Endothelial cell of umbilical vein (primary cell): ENCODE data around the gene LPAR6. TPM values are rescaled to one million over a fixed set of nuclear protein-coding genes. Genes with fewer than 3 reads are reported as not detected.

Experiments used
- BruUV-seq: library from RNA; stranded (reverse); fragments of 400-500 nt; replicated peaks from 2 replicates; lab custom pipeline; 2021; lab: Mats Ljungman, UMichigan
- CTCF ChIA-PET: fragments of 300-600, 350-600 bp; sonication (Branson Sonifier 250); formaldehyde crosslinking; loops from one replicate; lab custom pipeline; 2021; ENCODE audit warnings: antibody characterized with exemption, inconsistent platforms; lab: Charles Lee
- POLR2A ChIA-PET: fragments of 300-600, 350-600 bp; sonication (Branson Sonifier 250); formaldehyde crosslinking; loops from one replicate; lab custom pipeline; 2021; ENCODE audit warnings: antibody characterized with exemption, inconsistent platforms; lab: Charles Lee
- DNase-seq: peaks from one replicate; pipeline ENCODE4 v3.0.0-alpha.2; 2011; ENCODE audit warnings: low read depth, low spot score
- FAIRE-seq: peaks from 2 replicates; lab custom pipeline; 2011; peaks lifted over from hg19 to GRCh38; lab: Jason Lieb, UNC
- H2AFZ ChIP-seq: 2 replicates; pipeline ENCODE4 v1.6.0; 2012; ENCODE audit warnings: low read depth, low read length, control low read depth, inconsistent platforms
- H3K27ac ChIP-seq: 2 replicates; pipeline ENCODE4 v1.5.1; 2011; ENCODE audit warnings: low read depth, mild to moderate bottlenecking, control low read depth, low read length, moderate library complexity; ENCODE audit not compliant: insufficient read depth
- H3K27me3 ChIP-seq, 2 experiments: 2 replicates each; pipeline versions ENCODE4 v1.6.0 to v1.6.1; 2011; ENCODE audit warnings: low read length in 2 of 2, mixed read lengths in 1 of 2; ENCODE audit not compliant: control insufficient read depth in 2 of 2, insufficient read depth in 2 of 2
- H3K36me3 ChIP-seq, 2 experiments: 2 replicates in 1 of 2; 3 replicates in 1 of 2; pipeline ENCODE4 v1.5.1; 2011; ENCODE audit warnings: low read length in 2 of 2, mild to moderate bottlenecking in 1 of 2, moderate library complexity in 1 of 2; ENCODE audit not compliant: control insufficient read depth in 2 of 2, insufficient read depth in 2 of 2; ENCODE audit errors: extremely low read depth in 1 of 2
- H3K4me1 ChIP-seq: 3 replicates; pipeline ENCODE4 v1.5.1; 2011; ENCODE audit warnings: mild to moderate bottlenecking, low read length; ENCODE audit not compliant: control insufficient read depth, insufficient read depth; ENCODE audit errors: extremely low read depth
- H3K4me2 ChIP-seq: 2 replicates; pipeline ENCODE4 v1.6.1; 2011; ENCODE audit warnings: low read length, control low read depth, mixed read lengths; ENCODE audit not compliant: insufficient read depth
- H3K4me3 ChIP-seq, 3 experiments: fragments of 200-600 bp in 1 of 3; sonication (generic), shearing (Covaris generic) in 1 of 3; replicated peaks in 1 of 3; 2 replicates each; pipeline ENCODE4 v1.5.1; 2011 to 2016; ENCODE audit warnings: control low read depth in 3 of 3, low read length in 3 of 3, mild to moderate bottlenecking in 2 of 3, inconsistent platforms in 1 of 3, low read depth in 1 of 3, moderate library complexity in 1 of 3; ENCODE audit not compliant: insufficient read depth in 1 of 3
- H3K79me2 ChIP-seq: 2 replicates; pipeline ENCODE4 v1.6.0; 2012; ENCODE audit warnings: low read length, inconsistent platforms; ENCODE audit not compliant: control insufficient read depth, insufficient read depth
- H3K9ac ChIP-seq: replicated peaks from 2 replicates; pipeline ENCODE3; 2011; ENCODE audit warnings: low read length, control low read depth; ENCODE audit not compliant: insufficient read depth; ENCODE audit errors: extremely low read depth
- H3K9me1 ChIP-seq: replicated peaks from 3 replicates; pipeline ENCODE4 v1.6.0; 2011; ENCODE audit warnings: mild to moderate bottlenecking, low read length; ENCODE audit not compliant: control insufficient read depth, insufficient read depth; ENCODE audit errors: extremely low read depth
- H3K9me3 ChIP-seq: replicated peaks from 2 replicates; pipeline ENCODE4 v1.5.1; 2012; ENCODE audit warnings: low read length, inconsistent platforms; ENCODE audit not compliant: control insufficient read depth, insufficient read depth
- H4K20me1 ChIP-seq: replicated peaks from 2 replicates; pipeline ENCODE3; 2011; ENCODE audit warnings: mild to moderate bottlenecking, low read length; ENCODE audit not compliant: control insufficient read depth, insufficient read depth; ENCODE audit errors: extremely low read depth
- EZH2 ChIP-seq: IDR thresholded peaks from 2 replicates; pipeline ENCODE4 v1.6.1; 2012; ENCODE audit warnings: borderline replicate concordance, low read depth, mild to moderate bottlenecking, moderate library complexity, low read length, inconsistent platforms; ENCODE audit not compliant: severe bottlenecking
- FOS ChIP-seq: IDR thresholded peaks from 2 replicates; pipeline ENCODE4 v1.6.1; 2011; ENCODE audit warnings: mild to moderate bottlenecking, low read length, moderate library complexity, borderline replicate concordance; ENCODE audit not compliant: insufficient read depth
- GATA2 ChIP-seq: IDR thresholded peaks from 2 replicates; pipeline ENCODE4 v1.7.0; 2011; ENCODE audit warnings: low read depth, mild to moderate bottlenecking, moderate library complexity, mixed read lengths, low read length; ENCODE audit not compliant: insufficient read length, insufficient read depth
- JUN ChIP-seq: IDR thresholded peaks from 2 replicates; pipeline ENCODE4 v1.6.1; 2011; ENCODE audit warnings: borderline replicate concordance, low read depth; ENCODE audit not compliant: insufficient read length, insufficient read depth
- MYC ChIP-seq: IDR thresholded peaks from one replicate; pipeline ENCODE4 v1.6.1; 2011; ENCODE audit warnings: mild to moderate bottlenecking, low read depth, low read length
- POLR2A ChIP-seq: IDR thresholded peaks from 2 replicates; pipeline ENCODE4 v1.6.1; 2012; ENCODE audit warnings: low read depth, mild to moderate bottlenecking, control low read depth, low read length
- POLR2AphosphoS5 ChIP-seq: IDR thresholded peaks from 2 replicates; pipeline ENCODE4 v1.6.1; 2012; ENCODE audit warnings: low read depth, mild to moderate bottlenecking, control low read depth, low read length, moderate library complexity; ENCODE audit not compliant: insufficient read depth
- dilution Hi-C: fragments of 300-500 bp; cut with MboI; formaldehyde crosslinking; loops from one replicate; pipeline ENCODE4 v1.15.0; 2019; ENCODE audit warnings: low sequenced_read_pairs; ENCODE audit not compliant: extremely low pct_ligation_motif_present
- intact Hi-C: fragments of 100-400 bp; cut with micrococcal nuclease; formaldehyde crosslinking; loops from one replicate; pipeline ENCODE4 v1.10.0; 2022
- polyA plus RNA-seq, 4 experiments: library from polyadenylated mRNA; depleted of rRNA in 3 of 4; stranded (reverse) in 3 of 4; unstranded in 1 of 4; fragments of >200 nt; gene quantifications; 2 replicates each; pipeline versions ENCODE4 v1.2.1 to v1.2.3, GENCODE V29; 2011 to 2012; ENCODE audit warnings: missing spikeins in 1 of 4
- total RNA-seq: library from RNA; stranded (reverse); gene quantifications from 2 replicates; pipeline ENCODE4 v1.2.3, GENCODE V29; 2021
- TF ChIP-seq, protein P1 (sequence below): IDR thresholded peaks from 2 replicates; pipeline ENCODE4 v1.6.1; 2011; ENCODE audit not compliant: insufficient read depth, insufficient read length
- TF ChIP-seq, protein P2 (sequence below), 2 donors: IDR thresholded peaks; 1 replicate in 1 of 2; 2 replicates in 1 of 2; pipeline ENCODE4 v1.5.1; 2011; ENCODE audit warnings: low read length in 2 of 2, mild to moderate bottlenecking in 2 of 2, moderate library complexity in 2 of 2, control low read depth in 1 of 2, inconsistent platforms in 1 of 2, low read depth in 1 of 2; ENCODE audit not compliant: insufficient read depth in 1 of 2; ENCODE audit errors: extremely low read depth in 1 of 2

The LPAR6 gene
- total and polyA plus RNA-seq, 2 donors (not counting 3 experiments of a cell fraction or from before 2014, with no cell fraction given): 14.5 to 22.9 TPM

DNA sequence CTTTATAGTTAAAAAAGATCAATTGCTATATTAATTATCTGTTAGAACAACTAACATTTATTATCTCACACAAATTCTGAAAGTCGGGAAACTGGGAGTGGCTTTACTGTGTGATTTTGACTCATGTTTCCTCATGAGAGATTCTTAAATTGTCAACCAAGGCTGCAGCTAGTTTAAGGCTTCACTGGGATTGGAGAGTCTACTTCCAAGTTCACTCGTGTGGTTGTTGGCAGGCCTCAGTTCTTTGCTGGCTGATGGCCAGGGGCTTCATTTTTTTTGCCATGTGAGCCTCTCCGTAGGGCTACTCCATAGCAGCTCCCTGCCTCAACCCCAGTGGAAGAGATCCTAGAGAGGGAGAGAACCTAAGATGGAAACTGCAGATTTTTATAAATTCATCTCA, 24.5 kb upstream of the LPAR6 start:
- H3K36me3 ChIP-seq: no peaks in the 10 kb centered on the region
- peak overlapping the region; percentile 75 for H3K4me2 ChIP-seq
- TF ChIP-seq FOS (no peak), MYC (no peak), GATA2 (no peak), POLR2A (no peak), JUN (no peak), EZH2 (no peak), POLR2AphosphoS5 (no peak)
- TF ChIP-seq, protein P1, sequence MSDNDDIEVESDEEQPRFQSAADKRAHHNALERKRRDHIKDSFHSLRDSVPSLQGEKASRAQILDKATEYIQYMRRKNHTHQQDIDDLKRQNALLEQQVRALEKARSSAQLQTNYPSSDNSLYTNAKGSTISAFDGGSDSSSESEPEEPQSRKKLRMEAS: no peak
- TF ChIP-seq, protein P2, sequence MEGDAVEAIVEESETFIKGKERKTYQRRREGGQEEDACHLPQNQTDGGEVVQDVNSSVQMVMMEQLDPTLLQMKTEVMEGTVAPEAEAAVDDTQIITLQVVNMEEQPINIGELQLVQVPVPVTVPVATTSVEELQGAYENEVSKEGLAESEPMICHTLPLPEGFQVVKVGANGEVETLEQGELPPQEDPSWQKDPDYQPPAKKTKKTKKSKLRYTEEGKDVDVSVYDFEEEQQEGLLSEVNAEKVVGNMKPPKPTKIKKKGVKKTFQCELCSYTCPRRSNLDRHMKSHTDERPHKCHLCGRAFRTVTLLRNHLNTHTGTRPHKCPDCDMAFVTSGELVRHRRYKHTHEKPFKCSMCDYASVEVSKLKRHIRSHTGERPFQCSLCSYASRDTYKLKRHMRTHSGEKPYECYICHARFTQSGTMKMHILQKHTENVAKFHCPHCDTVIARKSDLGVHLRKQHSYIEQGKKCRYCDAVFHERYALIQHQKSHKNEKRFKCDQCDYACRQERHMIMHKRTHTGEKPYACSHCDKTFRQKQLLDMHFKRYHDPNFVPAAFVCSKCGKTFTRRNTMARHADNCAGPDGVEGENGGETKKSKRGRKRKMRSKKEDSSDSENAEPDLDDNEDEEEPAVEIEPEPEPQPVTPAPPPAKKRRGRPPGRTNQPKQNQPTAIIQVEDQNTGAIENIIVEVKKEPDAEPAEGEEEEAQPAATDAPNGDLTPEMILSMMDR (IDR thresholded peaks at IDR 0.05; ENCODE audit: extremely low read depth in 1 of 2, insufficient read depth in 1 of 2, low read depth in 1 of 2, low read length in 2 of 2): no peak
- H3K4me3 ChIP-seq: no peak overlapping the region
- H4K20me1 ChIP-seq: no peaks in the 10 kb centered on the region
- BruUV-seq: no TSS peak
- H3K9me3 ChIP-seq: no peaks in the 10 kb centered on the region
- no peak overlapping the region for H3K27ac ChIP-seq
- H3K9ac ChIP-seq: no peak overlapping the region
- dilution Hi-C loops: no loop called here
- peak; percentile 82 for DNase-seq
- H3K4me1 ChIP-seq: peaks cover 21% of the 10 kb centered on the region
- no peaks in the 10 kb centered on the region for H3K27me3 ChIP-seq
- peak overlapping the region; percentile 30 for H2AFZ ChIP-seq
- CTCF ChIA-PET: interaction anchor here (1.4 to 1.6 kb wide), 2 partner anchors 9 to 143 kb away, joined by 4 to 7 read pairs; no protein-coding TSS in a partner anchor
- intact Hi-C loops: loop anchor here (1.0 kb wide), 1 partner anchor 9 kb away; no protein-coding TSS in a partner anchor
- no peaks in the 10 kb centered on the region for H3K9me1 ChIP-seq
- FAIRE-seq: peak; percentile 81
- H3K79me2 ChIP-seq: no peaks in the 10 kb centered on the region
- POLR2A ChIA-PET: interaction anchor here (0.6 kb wide), 1 partner anchor 24 kb away, joined by 3 read pairs; the partner anchor contains the start of gene LPAR6
